ENCODE measurements around the gene PRTFDC1. TPM values are rescaled to one million over a fixed set of nuclear protein-coding genes. Genes with fewer than 3 reads are reported as not detected.
A peak's percentile ranks its signal among the peaks of the same experiment; 100 is the strongest.
"Not testable (repeated sequence)": the region's sequence is repeated elsewhere in the genome, so short reads cannot be mapped to it uniquely, and the experiment has no call there.

Gene PRTFDC1
- total RNA-seq, 5 donors from 2014 or later (not counting 1 experiment from before 2014, with no cell fraction given): 0.43 to 1.5 (median 0.76) TPM

- Histone ChIP-seq H3K9me3 (no peaks in the 10 kb centered on the region), H3K36me3 (ENCODE audit: control insufficient read depth in 2 of 2, extremely low read depth in 1 of 2, insufficient read depth in 1 of 2, low read length in 1 of 2) (no peaks in the 10 kb centered on the region), H3K27ac (ENCODE audit: low read length) (no peak overlapping the region), H3K4me1 (ENCODE audit: control insufficient read depth in 1 of 2, extremely low read depth in 1 of 2, insufficient read depth in 2 of 2, low read length in 2 of 2) (peaks cover 3 to 17% of the 10 kb centered on the region in 2 experiments), H3K27me3 (replicated peaks in 1 of 2; ENCODE audit: control insufficient read depth in 2 of 2, extremely low read depth in 1 of 2, insufficient read depth in 2 of 2, low read length in 1 of 2) (no peaks in the 10 kb centered on the region), H3K4me3 (ENCODE audit: control insufficient read depth in 1 of 2, extremely low read depth in 1 of 2, low read length in 1 of 2) (no peak overlapping the region)
- Mint-ChIP-seq H3K4me1 (peaks cover 10 to 23% (median 19%) of the 10 kb centered on the region in 3 donors), H3K9me3 (peaks cover 0 to 2% (median 0%) of the 10 kb centered on the region in 3 donors), H3K36me3 (peaks cover 3% of the 10 kb centered on the region), H3K27ac (no peak overlapping the region), H3K27me3 (no peaks in the 10 kb centered on the region), H3K4me3 (no peak overlapping the region)
- ChIA-PET CTCF (interaction anchor here in 1 of 2 donors (1.3 kb wide), 1 partner anchor 12 kb away, joined by 3 read pairs; no protein-coding TSS in a partner anchor), POLR2A (interaction anchor here in 1 of 2 donors (0.5 to 0.6 kb wide), 2 partner anchors 8 to 409 kb away, joined by 3 to 6 read pairs; no protein-coding TSS in a partner anchor)
- WGBS (ENCODE audit: insufficient coverage): 90% methylated on average over 2 of the region's 4 CpGs
- no peak for ATAC-seq (replicated peaks in 1 of 4)
- no peak for DNase-seq
Observed at GRCh38 chr10:24929904-24930303, 22.5 kb downstream of the PRTFDC1 start.

- no CpG with 5 or more reads among the region's 4 CpGs for WGBS (ENCODE audit: insufficient coverage)
- H3K4me3 ChIP-seq (ENCODE audit: control insufficient read depth in 1 of 2, extremely low read depth in 1 of 2, low read length in 1 of 2): no peak overlapping the region
- peaks cover 9% of the 10 kb centered on the region for H3K36me3 Mint-ChIP-seq
- ChIA-PET CTCF (interaction anchor here (0.6 to 0.7 kb wide), 3 partner anchors 72 to 261 kb away, joined by 3 to 4 read pairs (median 3); no protein-coding TSS in a partner anchor), POLR2A (no interaction called here)
- H3K27me3 ChIP-seq (replicated peaks in 1 of 2; ENCODE audit: control insufficient read depth in 2 of 2, extremely low read depth in 1 of 2, insufficient read depth in 2 of 2, low read length in 1 of 2): no peaks in the 10 kb centered on the region
- H3K4me1 Mint-ChIP-seq: peaks cover 10 to 23% (median 19%) of the 10 kb centered on the region in 3 donors
- no peak overlapping the region for H3K27ac Mint-ChIP-seq
- DNase-seq (no peak), ATAC-seq (replicated peaks in 1 of 4) (no peak)
- H3K4me1 ChIP-seq (ENCODE audit: control insufficient read depth in 1 of 2, extremely low read depth in 1 of 2, insufficient read depth in 2 of 2, low read length in 2 of 2): peaks cover 3 to 17% of the 10 kb centered on the region in 2 experiments
- H3K4me3 Mint-ChIP-seq: peak overlapping the region in 1 of 3 donors; percentile 0
- H3K27me3 Mint-ChIP-seq: no peaks in the 10 kb centered on the region
- no peak overlapping the region for H3K27ac ChIP-seq (ENCODE audit: low read length)
- no peaks in the 10 kb centered on the region for H3K36me3 ChIP-seq (ENCODE audit: control insufficient read depth in 2 of 2, extremely low read depth in 1 of 2, insufficient read depth in 1 of 2, low read length in 1 of 2)
- peaks cover 0 to 10% (median 3%) of the 10 kb centered on the region in 3 donors for H3K9me3 Mint-ChIP-seq
- no peaks in the 10 kb centered on the region for H3K9me3 ChIP-seq
Observed at GRCh38 chr10:24929056-24929544, 23.3 kb downstream of the PRTFDC1 start.

DNA sequence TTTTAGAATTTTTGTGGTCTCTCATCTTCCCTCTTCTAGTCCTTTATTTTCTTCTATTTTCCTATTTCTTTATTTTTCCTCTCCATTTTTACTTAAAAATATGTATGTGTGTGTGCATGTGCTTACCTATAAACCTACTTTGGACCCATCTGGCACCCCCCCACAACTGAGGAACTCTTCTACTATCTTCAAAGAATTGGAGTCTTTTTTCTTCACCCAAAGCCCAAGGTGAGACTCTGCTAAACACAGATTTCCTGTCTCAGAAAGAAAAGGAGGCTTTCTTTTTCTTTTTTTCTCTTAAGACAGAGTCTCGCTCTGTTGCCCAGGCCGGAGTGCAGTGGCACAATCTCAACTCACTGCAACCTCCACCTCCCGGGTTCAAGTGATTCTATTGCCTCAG is 24.2 kb downstream of the PRTFDC1 start:
- Mint-ChIP-seq H3K36me3 (peaks cover 15% of the 10 kb centered on the region), H3K4me3 (peak overlapping the region in 1 of 3 donors; percentile 0), H3K4me1 (peaks cover 10 to 23% (median 19%) of the 10 kb centered on the region in 3 donors), H3K27me3 (no peaks in the 10 kb centered on the region), H3K27ac (peak overlapping the region in 1 of 2 donors; percentile 44), H3K9me3 (peaks cover 0 to 19% (median 7%) of the 10 kb centered on the region in 3 donors)
- ChIA-PET POLR2A (no interaction called here), CTCF (interaction anchor here in 1 of 2 donors (0.7 kb wide), 1 partner anchor 110 kb away, joined by 3 read pairs; no protein-coding TSS in a partner anchor)
- ATAC-seq (replicated peaks in 1 of 4) (peak in 3 of 4 experiments; percentile 44 to 62 (median 55)), DNase-seq (peak in 1 of 35 experiments; percentile 14)
- H3K27ac ChIP-seq (ENCODE audit: low read length): no peak overlapping the region
- peaks cover 3 to 17% of the 10 kb centered on the region in 2 experiments for H3K4me1 ChIP-seq (ENCODE audit: control insufficient read depth in 1 of 2, extremely low read depth in 1 of 2, insufficient read depth in 2 of 2, low read length in 2 of 2)
- H3K36me3 ChIP-seq (ENCODE audit: control insufficient read depth in 2 of 2, extremely low read depth in 1 of 2, insufficient read depth in 1 of 2, low read length in 1 of 2): no peaks in the 10 kb centered on the region
- no peak overlapping the region for H3K4me3 ChIP-seq (ENCODE audit: control insufficient read depth in 1 of 2, extremely low read depth in 1 of 2, low read length in 1 of 2)
- H3K9me3 ChIP-seq: no peaks in the 10 kb centered on the region
- H3K27me3 ChIP-seq (replicated peaks in 1 of 2; ENCODE audit: control insufficient read depth in 2 of 2, extremely low read depth in 1 of 2, insufficient read depth in 2 of 2, low read length in 1 of 2): no peaks in the 10 kb centered on the region
- no CpG with 5 or more reads among the region's 3 CpGs for WGBS (ENCODE audit: insufficient coverage)

- peaks cover 3 to 17% of the 10 kb centered on the region in 2 experiments for H3K4me1 ChIP-seq (ENCODE audit: control insufficient read depth in 1 of 2, extremely low read depth in 1 of 2, insufficient read depth in 2 of 2, low read length in 2 of 2)
- 98% methylated on average over 8 of the region's 8 CpGs for WGBS (ENCODE audit: insufficient coverage)
- H3K4me3 ChIP-seq (ENCODE audit: control insufficient read depth in 1 of 2, extremely low read depth in 1 of 2, low read length in 1 of 2): no peak overlapping the region
- no peak for ATAC-seq (replicated peaks in 1 of 4)
- ChIA-PET POLR2A (interaction anchor here in 1 of 2 donors (0.5 kb wide), 1 partner anchor 11 kb away, joined by 3 read pairs; no protein-coding TSS in a partner anchor), CTCF (interaction anchor here (0.5 to 0.6 kb wide), 2 partner anchors 12 to 27 kb away, joined by 3 read pairs; no protein-coding TSS in a partner anchor)
- DNase-seq: no peak
- no peak overlapping the region for H3K27ac ChIP-seq (ENCODE audit: low read length)
- no peak overlapping the region for H3K27ac Mint-ChIP-seq
- no peaks in the 10 kb centered on the region for H3K27me3 ChIP-seq (replicated peaks in 1 of 2; ENCODE audit: control insufficient read depth in 2 of 2, extremely low read depth in 1 of 2, insufficient read depth in 2 of 2, low read length in 1 of 2)
- H3K36me3 Mint-ChIP-seq: peaks cover 15% of the 10 kb centered on the region
- no peaks in the 10 kb centered on the region for H3K36me3 ChIP-seq (ENCODE audit: control insufficient read depth in 2 of 2, extremely low read depth in 1 of 2, insufficient read depth in 1 of 2, low read length in 1 of 2)
- H3K4me3 Mint-ChIP-seq: no peak overlapping the region
- H3K27me3 Mint-ChIP-seq: no peaks in the 10 kb centered on the region
- peaks cover 0 to 19% (median 7%) of the 10 kb centered on the region in 3 donors for H3K9me3 Mint-ChIP-seq
- H3K9me3 ChIP-seq: no peaks in the 10 kb centered on the region
- H3K4me1 Mint-ChIP-seq: peaks cover 14 to 25% (median 20%) of the 10 kb centered on the region in 3 donors
Observed at GRCh38 chr10:24926557-24926956, 25.8 kb downstream of the PRTFDC1 start.

GRCh38 chr10:24925799-24926198 is 26.6 kb downstream of the PRTFDC1 start:
- DNase-seq: no peak
- Mint-ChIP-seq H3K27ac (no peak overlapping the region), H3K36me3 (peaks cover 15% of the 10 kb centered on the region), H3K27me3 (no peaks in the 10 kb centered on the region), H3K9me3 (peaks cover 0 to 19% (median 7%) of the 10 kb centered on the region in 3 donors), H3K4me1 (peaks cover 22 to 32% (median 23%) of the 10 kb centered on the region in 3 donors), H3K4me3 (no peak overlapping the region)
- Histone ChIP-seq H3K27ac (ENCODE audit: low read length) (no peak overlapping the region), H3K9me3 (no peaks in the 10 kb centered on the region), H3K4me1 (ENCODE audit: control insufficient read depth in 1 of 2, extremely low read depth in 1 of 2, insufficient read depth in 2 of 2, low read length in 2 of 2) (peaks cover 3 to 22% of the 10 kb centered on the region in 2 experiments), H3K27me3 (replicated peaks in 1 of 2; ENCODE audit: control insufficient read depth in 2 of 2, extremely low read depth in 1 of 2, insufficient read depth in 2 of 2, low read length in 1 of 2) (no peaks in the 10 kb centered on the region), H3K36me3 (ENCODE audit: control insufficient read depth in 2 of 2, extremely low read depth in 1 of 2, insufficient read depth in 1 of 2, low read length in 1 of 2) (no peaks in the 10 kb centered on the region), H3K4me3 (ENCODE audit: control insufficient read depth in 1 of 2, extremely low read depth in 1 of 2, low read length in 1 of 2) (no peak overlapping the region)
- WGBS (ENCODE audit: insufficient coverage): 100% methylated on average over 2 of the region's 4 CpGs
- ATAC-seq (replicated peaks in 1 of 4): no peak
- ChIA-PET CTCF (interaction anchor here in 1 of 2 donors (0.5 kb wide), 1 partner anchor 11 kb away, joined by 3 read pairs; no protein-coding TSS in a partner anchor), POLR2A (no interaction called here)

DNA sequence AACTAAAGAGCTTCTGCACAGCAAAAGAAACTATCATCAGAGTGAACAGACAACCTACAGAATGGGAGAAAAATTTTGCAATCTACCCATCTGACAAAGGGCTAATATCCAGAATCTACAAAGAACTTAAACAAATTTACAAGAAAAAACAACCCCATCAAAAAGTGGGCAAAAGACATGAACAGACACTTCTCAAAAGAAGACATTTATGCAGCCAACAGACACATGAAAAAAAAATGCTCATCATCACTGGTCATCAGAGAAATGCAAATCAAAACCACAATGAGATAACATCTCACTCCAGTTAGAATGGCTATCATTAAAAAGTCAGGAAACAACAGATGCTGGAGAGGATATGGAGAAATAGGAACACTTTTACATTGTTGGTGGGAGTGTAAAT is 27.9 kb downstream of the PRTFDC1 start:
- H3K27me3 ChIP-seq (replicated peaks in 1 of 2; ENCODE audit: control insufficient read depth in 2 of 2, extremely low read depth in 1 of 2, insufficient read depth in 2 of 2, low read length in 1 of 2); H3K27ac ChIP-seq (ENCODE audit: low read length); ATAC-seq (replicated peaks in 1 of 4); H3K4me3 ChIP-seq (ENCODE audit: control insufficient read depth in 1 of 2, extremely low read depth in 1 of 2, low read length in 1 of 2); POLR2A ChIA-PET; H3K27me3 Mint-ChIP-seq; H3K9me3 ChIP-seq; DNase-seq; H3K4me3 Mint-ChIP-seq; H3K36me3 ChIP-seq (ENCODE audit: control insufficient read depth in 2 of 2, extremely low read depth in 1 of 2, insufficient read depth in 1 of 2, low read length in 1 of 2); CTCF ChIA-PET: not testable (repeated sequence)
- peaks cover 3 to 22% of the 10 kb centered on the region in 2 experiments for H3K4me1 ChIP-seq (ENCODE audit: control insufficient read depth in 1 of 2, extremely low read depth in 1 of 2, insufficient read depth in 2 of 2, low read length in 2 of 2)
- Mint-ChIP-seq H3K27ac (peak overlapping the region in 1 of 2 donors; percentile 28), H3K9me3 (peaks cover 0 to 23% (median 7%) of the 10 kb centered on the region in 3 donors), H3K36me3 (peaks cover 18% of the 10 kb centered on the region), H3K4me1 (peaks cover 24 to 33% (median 24%) of the 10 kb centered on the region in 3 donors)
